Heart right ventricle (tissue), 16 donors: Measurements from ENCODE around the gene RNF38. TPM values are rescaled to one million over a fixed set of nuclear protein-coding genes. Genes with fewer than 3 reads are reported as not detected.
A peak's percentile ranks its signal among the peaks of the same experiment; 100 is the strongest.

Experiments used
- ATAC-seq, 8 donors: fragments of 200-7000 bp; cut with Tn5 transposase; one replicate each; pipeline ENCODE4 v1.9.1; 2020; ENCODE audit warnings: mild to moderate bottlenecking in 8 of 8, moderate library complexity in 8 of 8, moderate number of reproducible peaks in 1 of 8
- DNase-seq, 2 donors: peaks; one replicate each; pipeline ENCODE4 v3.0.0-alpha.2; 2020
- H3K27ac ChIP-seq, 10 donors: fragments of 200-600 bp; sonication (generic) in 2 of 10; one replicate each; pipeline versions ENCODE4 v1.5.0 to v1.8.0; 2020 to 2022; ENCODE audit warnings: mild to moderate bottlenecking in 3 of 10
- H3K27me3 ChIP-seq, 7 donors: fragments of 200-600 bp; one replicate each; pipeline ENCODE4 v1.8.0; 2021 to 2022; ENCODE audit warnings: mild to moderate bottlenecking in 2 of 7
- H3K36me3 ChIP-seq, 9 donors: fragments of 200-600 bp; sonication (generic) in 1 of 9; one replicate each; pipeline versions ENCODE4 v1.5.0 to v1.8.0; 2020 to 2022; ENCODE audit warnings: mild to moderate bottlenecking in 2 of 9
- H3K4me1 ChIP-seq, 9 donors: fragments of 200-600 bp; sonication (generic) in 1 of 9; one replicate each; pipeline versions ENCODE4 v1.5.0 to v1.8.0; 2020 to 2022; ENCODE audit warnings: mild to moderate bottlenecking in 4 of 9
- H3K4me3 ChIP-seq, 10 donors: fragments of 200-600 bp; sonication (generic) in 2 of 10; one replicate each; pipeline versions ENCODE4 v1.5.0 to v1.8.0; 2020 to 2022; ENCODE audit warnings: mild to moderate bottlenecking in 7 of 10, moderate library complexity in 2 of 10
- H3K9me3 ChIP-seq, 11 donors: fragments of 200-600 bp in 10 of 11; sonication (generic) in 2 of 11; one replicate each; pipeline versions ENCODE4 v1.5.0 to v1.8.0; 2013 to 2022; ENCODE audit warnings: mild to moderate bottlenecking in 2 of 11, control low read depth in 1 of 11, moderate library complexity in 1 of 11
- CTCF ChIP-seq, 9 donors: fragments of 200-600 bp; sonication (generic) in 2 of 9; IDR thresholded peaks; one replicate each; pipeline versions ENCODE4 v1.5.0 to v1.8.0; 2021 to 2022; ENCODE audit warnings: antibody characterized with exemption in 9 of 9, mild to moderate bottlenecking in 5 of 9, moderate library complexity in 1 of 9
- WGBS, 2 donors: extraction: QIAGEN DNeasy Blood & Tissue Kit; methylation state at CpG; one replicate each; pipeline ENCODE4 v1.1.7; 2013; ENCODE audit warnings: inconsistent platforms in 1 of 2; 5-methylcytosine and 5-hydroxymethylcytosine counted together
- intact Hi-C, 10 donors: fragments of 100-400 bp; cut with DNase I; formaldehyde crosslinking; loops; one replicate each; pipeline versions ENCODE4 v1.11.1 to v1.14.2; 2022
- polyA plus RNA-seq, 2 donors: library from polyadenylated mRNA; stranded (reverse); fragments of 200-250 nt; gene quantifications; one replicate each; pipeline ENCODE4 v1.2.3, GENCODE V29; 2013
- total RNA-seq, 10 donors: library from RNA; stranded (reverse); fragmentation: NEBNext Ultra II Directional in 3 of 10; extraction: Animal tissue kit (Norgen Biotek cat#: 25700) in 3 of 10; gene quantifications; one replicate each; pipeline versions ENCODE4 v1.2.1 to v1.2.4, GENCODE V29; 2021 to 2023
- donor health status: Arrhythmogenic right ventricular cardiomyopathy.
- donor health status: ischemic (EF 13 %, LVEDD 7.1; RV severe dilation, severe dysfunction).
- donor health status: healthy with polysubstance abuse.
- donor health status: DM: no; HTN: yes; CAD: no.
- donor health status: DM: no; HTN: no; CAD: no.
- donor health status: ischemic (EF 25% LVEDD 6.9; RV normal size, moderate dysfunction).
- donor health status: ischemic (EF 25% LVEDD 5.7; RV mildly dilated, moderate dysfunction).
- donor health status: healthy.
- donor health status: DM: yes; HTN: yes; CAD: no.
- donor health status: Ischemic cardiomyopathy.
- donor health status: ischemic (EF 35%, LVEDD 5.7; RV mildly dilated, moderate dysfunction).
- donor health status: nonischemic (EF 11% LVEDD 7.7; RV severe dilation, severe dysfunction).
- donor health status: DM: yes; HTN: yes; CAD: no.
- donor health status: PGD.
- donor health status: ischemic (EF 29% LVEDD 5.4; RV normal size, mild dysfunction).
- donor health status: nonischemic (EF 23%, LVEDD 6.1; RV moderate dilation, normal function).

The RNF38 gene
- total and polyA plus RNA-seq, 12 donors = 6.4 to 56.0 (median 32.8) TPM

GRCh38 chr9:36358486-36358885, 41.6 kb downstream of the RNF38 start:
- H3K36me3 ChIP-seq = peaks cover 0 to 90% (median 17%) of the 10 kb centered on the region in 9 donors
- intact Hi-C loops = no loop called here
- H3K4me3 ChIP-seq = no peak overlapping the region
- no peaks in the 10 kb centered on the region for H3K9me3 ChIP-seq
- H3K27me3 ChIP-seq = no peaks in the 10 kb centered on the region
- H3K27ac ChIP-seq = no peak overlapping the region
- no peak for TF ChIP-seq CTCF (IDR thresholded peaks at IDR 0.05)
- no peak for ATAC-seq
- 73 to 78% methylated on average over 5 of the region's 5 CpGs for WGBS, 2 donors
- no peak for DNase-seq
- H3K4me1 ChIP-seq = peaks cover 0 to 27% (median 9%) of the 10 kb centered on the region in 9 donors

GRCh38 chr9:36357639-36358038, 42.4 kb downstream of the RNF38 start:
- DNase-seq (no peak), ATAC-seq (peak in 1 of 8 donors; percentile 24)
- intact Hi-C loops = no loop called here
- H3K4me3 ChIP-seq = no peak overlapping the region
- no peak overlapping the region for H3K27ac ChIP-seq
- no peaks in the 10 kb centered on the region for H3K9me3 ChIP-seq
- TF ChIP-seq CTCF (IDR thresholded peaks at IDR 0.05) = no peak
- peaks cover 0 to 92% (median 23%) of the 10 kb centered on the region in 9 donors for H3K36me3 ChIP-seq
- H3K27me3 ChIP-seq = no peaks in the 10 kb centered on the region
- 94 to 96% methylated on average over 1 of the region's 1 CpG for WGBS, 2 donors
- peaks cover 0 to 27% (median 9%) of the 10 kb centered on the region in 9 donors for H3K4me1 ChIP-seq

- no peak for DNase-seq
- ATAC-seq = no peak
- H3K9me3 ChIP-seq = no peaks in the 10 kb centered on the region
- no peak overlapping the region for H3K4me3 ChIP-seq
- no peak overlapping the region for H3K27ac ChIP-seq
- TF ChIP-seq CTCF (IDR thresholded peaks at IDR 0.05) = no peak
- no peaks in the 10 kb centered on the region for H3K27me3 ChIP-seq
- intact Hi-C loops = no loop called here
- H3K36me3 ChIP-seq = peaks cover 0 to 100% (median 39%) of the 10 kb centered on the region in 9 donors
- H3K4me1 ChIP-seq = no peaks in the 10 kb centered on the region
- WGBS, 2 donors = 96% methylated on average over 3 of the region's 3 CpGs
These were observed 53.5 kb downstream of the RNF38 start for GRCh38 chr9:36346569-36346968.

GRCh38 chr9:36345103-36345846, 54.8 kb downstream of the RNF38 start:
- Histone ChIP-seq H3K9me3 (no peaks in the 10 kb centered on the region), H3K36me3 (peaks cover 0 to 100% (median 40%) of the 10 kb centered on the region in 9 donors), H3K27me3 (no peaks in the 10 kb centered on the region), H3K4me1 (no peaks in the 10 kb centered on the region), H3K4me3 (no peak overlapping the region), H3K27ac (no peak overlapping the region)
- peak in 1 of 9 donors; percentile 14 for TF ChIP-seq CTCF (IDR thresholded peaks at IDR 0.05)
- ATAC-seq (peak in 1 of 8 donors; percentile 34), DNase-seq (no peak)
- intact Hi-C loops = no loop called here
- WGBS, 2 donors = 80 to 85% methylated on average over 6 of the region's 6 CpGs
